MM.1S (cell line): ENCODE measurements around the gene ALLC.

Experiments
- CTCF ChIP-seq: fragments of 300-600 bp; sonication (generic); IDR thresholded peaks from 2 replicates; pipeline ENCODE4 v1.5.1; 2016; ENCODE audit warnings: antibody characterized with exemption, low read length, mixed read lengths
- EZH2 ChIP-seq: fragments of 300-600 bp; sonication (generic); optimal IDR thresholded peaks from 2 replicates; pipeline ENCODE3; 2017; ENCODE audit warnings: low read depth, mild to moderate bottlenecking, antibody characterized with exemption, low read length, mixed read lengths

- no peak for TF ChIP-seq EZH2
- TF ChIP-seq CTCF: no peak
These were observed 89.8 kb downstream of the ALLC start for GRCh38 chr2:3747826-3748225.
